Astrocyte (in vitro differentiated cells and primary cell): Measurements from ENCODE around the gene OPA1. TPM values are rescaled to one million over a fixed set of nuclear protein-coding genes. Genes with fewer than 3 reads are reported as not detected.

Experiments
- DNase-seq: peaks from one replicate; pipeline ENCODE4 v3.0.0-alpha.2; 2010; ENCODE audit warnings: low read depth
- FAIRE-seq: peaks from 2 replicates; lab custom pipeline; 2011; peaks lifted over from hg19 to GRCh38; lab: Jason Lieb, UNC
- H2AFZ ChIP-seq: 2 replicates; pipeline ENCODE4 v1.6.0; 2012; ENCODE audit warnings: low read depth, low read length, inconsistent platforms
- H3K27ac ChIP-seq: 2 replicates; pipeline ENCODE4 v1.5.1; 2011; ENCODE audit warnings: low read depth, low read length, inconsistent platforms
- H3K27me3 ChIP-seq: 2 replicates; pipeline ENCODE4 v1.6.0; 2011; ENCODE audit warnings: low read length, inconsistent platforms; ENCODE audit not compliant: insufficient read depth
- H3K36me3 ChIP-seq: 2 replicates; pipeline ENCODE4 v1.5.1; 2011; ENCODE audit warnings: low read length, inconsistent platforms; ENCODE audit not compliant: insufficient read depth
- H3K4me1 ChIP-seq: 2 replicates; pipeline ENCODE4 v1.5.1; 2011; ENCODE audit warnings: low read length, inconsistent platforms; ENCODE audit not compliant: insufficient read depth
- H3K4me2 ChIP-seq: 2 replicates; pipeline ENCODE4 v1.6.0; 2012; ENCODE audit warnings: low read length, inconsistent platforms
- H3K4me3 ChIP-seq: 2 replicates; pipeline ENCODE4 v1.5.1; 2011; ENCODE audit warnings: low read depth, mild to moderate bottlenecking, low read length, inconsistent platforms; ENCODE audit not compliant: insufficient read depth
- H3K79me2 ChIP-seq: 2 replicates; pipeline ENCODE4 v1.6.0; 2012; ENCODE audit warnings: mild to moderate bottlenecking, low read length, inconsistent platforms; ENCODE audit not compliant: insufficient read depth
- H3K9ac ChIP-seq: 2 replicates; pipeline ENCODE4 v1.6.0; 2012; ENCODE audit warnings: mild to moderate bottlenecking, low read length, inconsistent platforms
- H3K9me3 ChIP-seq: 2 replicates; pipeline ENCODE4 v1.5.1; 2012; ENCODE audit warnings: low read depth, mild to moderate bottlenecking, low read length, inconsistent platforms; ENCODE audit not compliant: insufficient read depth
- H4K20me1 ChIP-seq: 2 replicates; pipeline ENCODE4 v1.6.0; 2012; ENCODE audit warnings: low read length, inconsistent platforms; ENCODE audit not compliant: insufficient read depth
- H3K27ac Mint-ChIP-seq: one replicate; pipeline ENCODE4 v1.8.0; 2021; ENCODE audit warnings: mild to moderate bottlenecking, mixed read lengths; ENCODE audit not compliant: unreplicated experiment
- H3K27me3 Mint-ChIP-seq: one replicate; pipeline ENCODE4 v1.8.0; 2021; ENCODE audit warnings: low read depth, mixed read lengths; ENCODE audit not compliant: unreplicated experiment
- H3K36me3 Mint-ChIP-seq: one replicate; pipeline ENCODE4 v1.8.0; 2021; ENCODE audit warnings: low read depth, mixed read lengths; ENCODE audit not compliant: unreplicated experiment
- H3K4me1 Mint-ChIP-seq: one replicate; pipeline ENCODE4 v1.8.0; 2021; ENCODE audit warnings: low read depth, mixed read lengths; ENCODE audit not compliant: unreplicated experiment
- H3K4me3 Mint-ChIP-seq: one replicate; pipeline ENCODE4 v1.8.0; 2021; ENCODE audit warnings: mild to moderate bottlenecking, moderate library complexity, mixed read lengths; ENCODE audit not compliant: unreplicated experiment
- H3K9me3 Mint-ChIP-seq: one replicate; pipeline ENCODE4 v1.8.0; 2021; ENCODE audit warnings: mild to moderate bottlenecking, mixed read lengths; ENCODE audit not compliant: unreplicated experiment
- EZH2 ChIP-seq: IDR thresholded peaks from 2 replicates; pipeline ENCODE4 v1.6.1; 2012; ENCODE audit warnings: mild to moderate bottlenecking, low read length, inconsistent platforms; ENCODE audit not compliant: insufficient read depth
- total RNA-seq: library from RNA; stranded (reverse); gene quantifications from 2 replicates; pipeline ENCODE4 v1.2.1, GENCODE V29; 2021
- TF ChIP-seq, protein P1 (sequence below): IDR thresholded peaks from 2 replicates; pipeline ENCODE4 v1.5.1; 2011; ENCODE audit warnings: low read depth, mild to moderate bottlenecking, inconsistent platforms, low read length, moderate library complexity; ENCODE audit not compliant: insufficient read depth

OPA1 gene
- total RNA-seq, 1 donor from 2014 or later: 61.8 TPM

DNA sequence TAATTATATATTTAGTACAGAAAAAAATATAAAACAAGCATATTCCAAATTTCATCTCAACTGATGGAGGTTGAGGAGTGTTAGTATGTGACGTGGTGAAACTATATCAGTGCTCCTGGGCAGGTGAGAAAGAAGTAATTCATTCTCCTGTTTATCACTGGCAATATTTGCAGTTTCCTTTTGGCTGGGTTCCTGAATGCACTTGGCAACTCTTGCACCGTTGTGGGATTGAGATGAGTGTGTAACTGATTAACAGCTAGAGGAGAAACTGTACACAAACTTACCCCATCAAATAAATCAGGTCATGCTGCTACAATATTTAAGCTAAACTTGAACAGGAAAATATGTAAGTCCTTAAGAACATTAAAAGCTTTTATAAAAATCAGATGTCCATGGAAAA, 36.2 kb upstream of the OPA1 start:
- Histone ChIP-seq H3K79me2 (no peaks in the 10 kb centered on the region), H3K4me3 (no peak overlapping the region), H3K4me1 (no peaks in the 10 kb centered on the region), H3K4me2 (no peak overlapping the region), H3K36me3 (no peaks in the 10 kb centered on the region), H3K27ac (no peak overlapping the region), H2AFZ (no peak overlapping the region), H3K9ac (no peak overlapping the region), H3K27me3 (no peaks in the 10 kb centered on the region), H3K9me3 (no peaks in the 10 kb centered on the region), H4K20me1 (no peaks in the 10 kb centered on the region)
- no peaks in the 10 kb centered on the region for H3K4me1 Mint-ChIP-seq
- H3K27ac Mint-ChIP-seq: no peak overlapping the region
- no peaks in the 10 kb centered on the region for H3K36me3 Mint-ChIP-seq
- peaks cover 5% of the 10 kb centered on the region for H3K27me3 Mint-ChIP-seq
- TF ChIP-seq EZH2: no peak
- TF ChIP-seq, protein P1, sequence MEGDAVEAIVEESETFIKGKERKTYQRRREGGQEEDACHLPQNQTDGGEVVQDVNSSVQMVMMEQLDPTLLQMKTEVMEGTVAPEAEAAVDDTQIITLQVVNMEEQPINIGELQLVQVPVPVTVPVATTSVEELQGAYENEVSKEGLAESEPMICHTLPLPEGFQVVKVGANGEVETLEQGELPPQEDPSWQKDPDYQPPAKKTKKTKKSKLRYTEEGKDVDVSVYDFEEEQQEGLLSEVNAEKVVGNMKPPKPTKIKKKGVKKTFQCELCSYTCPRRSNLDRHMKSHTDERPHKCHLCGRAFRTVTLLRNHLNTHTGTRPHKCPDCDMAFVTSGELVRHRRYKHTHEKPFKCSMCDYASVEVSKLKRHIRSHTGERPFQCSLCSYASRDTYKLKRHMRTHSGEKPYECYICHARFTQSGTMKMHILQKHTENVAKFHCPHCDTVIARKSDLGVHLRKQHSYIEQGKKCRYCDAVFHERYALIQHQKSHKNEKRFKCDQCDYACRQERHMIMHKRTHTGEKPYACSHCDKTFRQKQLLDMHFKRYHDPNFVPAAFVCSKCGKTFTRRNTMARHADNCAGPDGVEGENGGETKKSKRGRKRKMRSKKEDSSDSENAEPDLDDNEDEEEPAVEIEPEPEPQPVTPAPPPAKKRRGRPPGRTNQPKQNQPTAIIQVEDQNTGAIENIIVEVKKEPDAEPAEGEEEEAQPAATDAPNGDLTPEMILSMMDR: no peak
- no peak overlapping the region for H3K4me3 Mint-ChIP-seq
- H3K9me3 Mint-ChIP-seq: no peaks in the 10 kb centered on the region
- DNase-seq (no peak), FAIRE-seq (no peak)

DNA sequence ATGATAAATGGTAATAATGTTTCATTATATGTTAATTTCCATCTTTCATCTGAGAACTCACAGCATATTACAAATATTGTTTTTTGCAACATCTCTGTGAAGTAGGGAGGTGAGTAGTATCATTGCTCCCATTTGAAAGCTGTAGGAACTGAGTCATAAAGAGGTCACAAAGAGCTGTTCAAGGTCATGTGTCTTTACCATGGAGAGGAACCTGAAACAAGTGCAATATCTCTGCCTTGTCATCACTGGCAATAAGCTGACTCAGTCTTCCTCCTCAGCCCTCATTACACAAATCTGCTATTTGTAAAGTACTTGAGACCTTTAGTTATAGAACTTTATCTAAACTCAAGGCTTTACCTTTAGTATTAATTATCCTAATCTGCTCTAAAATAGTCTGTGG, 33.9 kb upstream of the OPA1 start:
- no peak overlapping the region for H3K4me2 ChIP-seq
- FAIRE-seq: no peak
- H3K9me3 Mint-ChIP-seq: no peaks in the 10 kb centered on the region
- no peaks in the 10 kb centered on the region for H4K20me1 ChIP-seq
- no peaks in the 10 kb centered on the region for H3K27me3 ChIP-seq
- no peak for TF ChIP-seq EZH2
- TF ChIP-seq, protein P1: no peak
- no peak for DNase-seq
- no peak overlapping the region for H2AFZ ChIP-seq
- no peak overlapping the region for H3K27ac ChIP-seq
- no peaks in the 10 kb centered on the region for H3K79me2 ChIP-seq
- H3K4me1 Mint-ChIP-seq: no peaks in the 10 kb centered on the region
- no peaks in the 10 kb centered on the region for H3K4me1 ChIP-seq
- H3K9me3 ChIP-seq: no peaks in the 10 kb centered on the region
- H3K36me3 ChIP-seq: no peaks in the 10 kb centered on the region
- no peaks in the 10 kb centered on the region for H3K36me3 Mint-ChIP-seq
- H3K9ac ChIP-seq: no peak overlapping the region
- H3K4me3 ChIP-seq: no peak overlapping the region
- H3K27ac Mint-ChIP-seq: no peak overlapping the region
- H3K4me3 Mint-ChIP-seq: no peak overlapping the region
- H3K27me3 Mint-ChIP-seq: peaks cover 5% of the 10 kb centered on the region

DNA sequence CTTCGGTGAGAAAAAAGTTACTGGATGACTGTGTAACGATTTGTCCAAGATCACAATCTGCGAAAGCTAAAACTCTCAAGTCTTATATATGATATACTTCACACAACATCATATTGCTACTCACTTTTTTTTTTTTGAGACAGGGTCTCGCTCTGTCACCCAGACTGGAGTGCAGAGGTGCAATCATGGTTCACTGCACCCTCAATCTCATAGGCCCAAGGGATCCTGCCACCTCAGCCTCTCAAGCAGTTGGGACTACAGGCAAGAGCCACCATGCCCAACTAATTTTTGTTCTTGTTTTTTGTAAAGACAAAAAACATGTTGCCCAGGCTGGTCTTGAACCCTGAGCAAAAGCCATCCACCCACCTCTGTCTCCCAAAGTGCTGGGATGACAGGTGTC, 32.9 kb upstream of the OPA1 start:
- H3K4me1 Mint-ChIP-seq: no peaks in the 10 kb centered on the region
- H3K27me3 ChIP-seq: no peaks in the 10 kb centered on the region
- FAIRE-seq: no peak

More for the DNA sequence above, 32.9 kb upstream of the OPA1 start:
- no peak overlapping the region for H3K9ac ChIP-seq
- TF ChIP-seq, protein P1: no peak
- no peak for TF ChIP-seq EZH2
- H3K4me2 ChIP-seq: no peak overlapping the region
- H3K4me3 ChIP-seq: no peak overlapping the region
- Mint-ChIP-seq H3K36me3 (no peaks in the 10 kb centered on the region), H3K4me3 (no peak overlapping the region), H3K27me3 (peaks cover 5% of the 10 kb centered on the region), H3K27ac (no peak overlapping the region), H3K9me3 (no peaks in the 10 kb centered on the region)
- no peak overlapping the region for H2AFZ ChIP-seq
- H3K27ac ChIP-seq: no peak overlapping the region
- no peaks in the 10 kb centered on the region for H3K4me1 ChIP-seq
- DNase-seq: no peak
- no peaks in the 10 kb centered on the region for H3K36me3 ChIP-seq
- H4K20me1 ChIP-seq: no peaks in the 10 kb centered on the region
- H3K9me3 ChIP-seq: no peaks in the 10 kb centered on the region
- H3K79me2 ChIP-seq: no peaks in the 10 kb centered on the region
